ENCODE measurements around the gene DNAJC30.

- TF ChIP-seq FOXA1 (IDR thresholded peaks at IDR 0.05) (no peak), SP1 (IDR thresholded peaks at IDR 0.05) (no peak), ELF4 (IDR thresholded peaks at IDR 0.05) (no peak), CTBP1 (IDR thresholded peaks at IDR 0.05; ENCODE audit: borderline replicate concordance) (no peak), FOXM1 (IDR thresholded peaks at IDR 0.05; ENCODE audit: borderline replicate concordance) (no peak), HDGF (IDR thresholded peaks at IDR 0.05; ENCODE audit: borderline replicate concordance) (no peak), BHLHE40 (IDR thresholded peaks at IDR 0.05; ENCODE audit: borderline replicate concordance) (no peak)
Observed at GRCh38 chr7:73671322-73671661, 12.0 kb downstream of the DNAJC30 start.

Data from HEK293T (cell line).